ENCODE results near the gene VWC2L. TPM values are rescaled to one million over a fixed set of nuclear protein-coding genes. Genes with fewer than 3 reads are reported as not detected.

The VWC2L gene
- total RNA-seq, 4 donors from 2014 or later: 0.32 TPM; not detected in 3

DNA sequence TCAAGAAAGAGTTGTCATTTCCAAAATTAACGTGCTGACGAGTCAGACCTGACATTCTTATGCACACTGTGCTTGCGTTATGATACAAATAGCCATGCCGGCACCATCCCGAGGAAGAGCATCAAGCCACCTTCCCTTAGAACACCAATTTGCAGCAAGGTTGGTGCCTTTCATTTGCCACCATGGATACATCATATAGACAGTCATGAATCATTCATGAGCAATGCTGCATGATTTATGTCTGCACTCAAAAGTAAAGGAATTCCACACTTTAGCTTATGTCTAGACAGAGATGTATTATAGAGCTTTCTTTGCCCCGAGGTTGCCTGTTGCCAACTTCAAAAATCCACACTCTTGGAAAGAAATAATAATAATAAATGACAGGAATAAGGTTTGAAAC lies 166.9 kb downstream of the VWC2L start:
- no peak for TF ChIP-seq CTCF (IDR thresholded peaks at IDR 0.05)
- no peaks in the 10 kb centered on the region for H3K4me1 ChIP-seq
- in situ Hi-C loops (cut with MboI; ENCODE audit: low pct_ligation_motif_present in 1 of 4, low pct_unique_long_range_greater_than_20kb in 1 of 4, low sequenced_read_pairs in 3 of 4) (no loop called here), intact Hi-C loops (cut with DNase I; ENCODE audit: low total_unique reads) (no loop called here)
- H3K9me3 ChIP-seq: no peaks in the 10 kb centered on the region
- H3K4me3 ChIP-seq: no peak overlapping the region
- H3K27me3 ChIP-seq: no peaks in the 10 kb centered on the region
- no peaks in the 10 kb centered on the region for H3K36me3 ChIP-seq
- no peak for DNase-seq
- 40 to 79% methylated on average over 1 to 6 of the region's 6 CpGs for WGBS, 2 donors (ENCODE audit: low coverage in 1 of 2)
- H3K27ac ChIP-seq: no peak overlapping the region

GRCh38 chr2:214578442-214578841 lies 167.6 kb downstream of the VWC2L start:
- WGBS, 2 donors (ENCODE audit: low coverage in 1 of 2): 47 to 57% methylated on average over 4 of the region's 4 CpGs
- no peak overlapping the region for H3K27ac ChIP-seq
- H3K4me1 ChIP-seq: no peaks in the 10 kb centered on the region
- no peaks in the 10 kb centered on the region for H3K9me3 ChIP-seq
- no peak for DNase-seq
- intact Hi-C loops (cut with DNase I; ENCODE audit: low total_unique reads) (no loop called here), in situ Hi-C loops (cut with MboI; ENCODE audit: low pct_ligation_motif_present in 1 of 4, low pct_unique_long_range_greater_than_20kb in 1 of 4, low sequenced_read_pairs in 3 of 4) (no loop called here)
- H3K36me3 ChIP-seq: no peaks in the 10 kb centered on the region
- no peaks in the 10 kb centered on the region for H3K27me3 ChIP-seq
- H3K4me3 ChIP-seq: no peak overlapping the region
- TF ChIP-seq POLR2AphosphoS5 (IDR thresholded peaks at IDR 0.05) (no peak), POLR2A (IDR thresholded peaks at IDR 0.05) (no peak), EP300 (IDR thresholded peaks at IDR 0.05; ENCODE audit: low read depth) (no peak), CTCF (IDR thresholded peaks at IDR 0.05) (no peak)

DNA sequence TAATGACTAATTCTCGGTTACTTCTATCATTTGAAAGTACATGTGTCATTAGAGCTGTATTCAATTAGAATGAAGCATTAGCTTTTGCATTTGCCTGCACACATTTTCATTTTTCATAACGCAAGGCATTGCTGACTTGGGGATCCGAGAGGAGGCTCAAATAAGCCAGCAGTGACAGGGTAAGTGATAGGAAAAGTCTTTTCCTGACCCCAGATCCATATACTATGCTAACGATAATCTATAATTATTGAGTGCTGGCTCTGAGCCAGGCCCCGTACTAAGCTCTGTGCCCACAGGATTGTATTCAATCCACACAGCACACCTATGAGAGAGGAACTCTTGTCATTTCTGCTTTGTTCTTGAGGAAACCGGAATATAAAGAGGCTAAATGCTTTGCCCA lies 168.2 kb downstream of the VWC2L start:
- Histone ChIP-seq H3K36me3 (no peaks in the 10 kb centered on the region), H3K27me3 (no peaks in the 10 kb centered on the region), H3K4me1 (no peaks in the 10 kb centered on the region), H3K9me3 (no peaks in the 10 kb centered on the region), H3K4me3 (no peak overlapping the region), H3K27ac (no peak overlapping the region)
- intact Hi-C loops (cut with DNase I; ENCODE audit: low total_unique reads) (no loop called here), in situ Hi-C loops (cut with MboI; ENCODE audit: low pct_ligation_motif_present in 1 of 4, low pct_unique_long_range_greater_than_20kb in 1 of 4, low sequenced_read_pairs in 3 of 4) (no loop called here)
- no peak for DNase-seq
- WGBS, 2 donors (ENCODE audit: low coverage in 1 of 2): 68 to 79% methylated on average over 4 to 6 of the region's 6 CpGs
- TF ChIP-seq POLR2AphosphoS5 (IDR thresholded peaks at IDR 0.05): no peak
- TF ChIP-seq POLR2A (IDR thresholded peaks at IDR 0.05): no peak
- no peak for TF ChIP-seq CTCF (IDR thresholded peaks at IDR 0.05)
- no peak for TF ChIP-seq EP300 (IDR thresholded peaks at IDR 0.05; ENCODE audit: low read depth)

DNA sequence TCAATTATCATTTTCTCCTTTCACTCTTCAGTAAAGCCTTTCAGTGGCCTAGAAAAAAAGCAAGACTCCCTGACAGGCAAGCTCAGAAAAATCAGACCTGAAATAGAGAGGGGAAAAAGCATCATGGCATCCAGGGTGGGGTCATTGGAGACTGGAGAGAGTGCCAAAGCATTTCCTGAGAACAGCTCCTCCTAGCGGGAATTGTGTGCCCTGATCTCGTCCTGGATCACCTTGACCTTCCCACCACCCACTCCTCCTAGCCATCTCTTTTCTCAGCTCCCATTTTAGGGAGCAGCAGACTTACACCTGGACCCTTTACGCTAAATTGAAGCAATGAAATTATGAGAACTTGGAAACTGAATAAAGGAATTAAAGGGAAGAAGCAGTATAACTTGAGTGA lies 176.6 kb downstream of the VWC2L start:
- Histone ChIP-seq H3K36me3 (no peaks in the 10 kb centered on the region), H3K9me3 (no peaks in the 10 kb centered on the region), H3K4me3 (no peak overlapping the region), H3K27ac (no peak overlapping the region), H3K27me3 (no peaks in the 10 kb centered on the region), H3K4me1 (no peaks in the 10 kb centered on the region)
- WGBS, 2 donors (ENCODE audit: low coverage in 1 of 2): 43 to 49% methylated on average over 3 of the region's 3 CpGs
- DNase-seq: no peak
- TF ChIP-seq CTCF (IDR thresholded peaks at IDR 0.05): no peak
- TF ChIP-seq EP300 (IDR thresholded peaks at IDR 0.05; ENCODE audit: low read depth): no peak
- TF ChIP-seq POLR2A (IDR thresholded peaks at IDR 0.05): no peak
- TF ChIP-seq POLR2AphosphoS5 (IDR thresholded peaks at IDR 0.05): no peak
- intact Hi-C loops (cut with DNase I; ENCODE audit: low total_unique reads) (no loop called here), in situ Hi-C loops (cut with MboI; ENCODE audit: low pct_ligation_motif_present in 1 of 4, low pct_unique_long_range_greater_than_20kb in 1 of 4, low sequenced_read_pairs in 3 of 4) (no loop called here)

Measured in transverse colon (tissue), 4 donors.